Endometrial microvascular endothelial cells (primary cell): ENCODE results near the gene F12. TPM values are rescaled to one million over a fixed set of nuclear protein-coding genes. Genes with fewer than 3 reads are reported as not detected.
"Not testable (repeated sequence)": the region's sequence is repeated elsewhere in the genome, so short reads cannot be mapped to it uniquely, and the experiment has no call there.

Source experiments
- in situ Hi-C: cut with HindIII; loops from 2 replicates; pipeline ENCODE4 v1.10.0; 2017; ENCODE audit warnings: low sequenced_read_pairs, low pct_unique_long_range_greater_than_20kb; ENCODE audit errors: inconsistent ontology term
- total RNA-seq: library from RNA; depleted of rRNA; stranded (reverse); fragments of >200 nt; gene quantifications from one replicate; pipeline ENCODE4 v1.2.3, GENCODE V29; 2015; ENCODE audit errors: inconsistent ontology term

Gene F12
- total RNA-seq, 1 donor from 2014 or later, result 0.28 TPM

DNA sequence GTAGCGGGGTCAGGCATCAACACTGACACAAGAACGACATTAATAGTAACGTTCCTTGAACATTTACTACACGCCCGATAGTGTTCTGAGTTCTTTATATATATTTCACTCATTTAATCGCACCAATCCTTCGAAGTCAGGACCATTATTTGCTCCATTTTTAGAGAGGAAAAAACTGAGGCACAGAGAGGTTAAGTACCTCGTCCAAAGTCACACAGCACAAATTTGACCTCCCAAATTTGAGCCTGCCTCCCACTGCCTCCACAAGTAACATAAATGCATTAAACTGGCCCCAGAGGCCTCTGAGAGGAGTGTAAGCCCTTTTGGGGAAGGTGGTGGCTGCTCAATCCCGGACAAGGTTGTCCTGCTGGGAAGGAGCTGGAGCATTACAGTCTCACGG lies 45.8 kb downstream of the F12 start:
- in situ Hi-C loops, result no loop called here

DNA sequence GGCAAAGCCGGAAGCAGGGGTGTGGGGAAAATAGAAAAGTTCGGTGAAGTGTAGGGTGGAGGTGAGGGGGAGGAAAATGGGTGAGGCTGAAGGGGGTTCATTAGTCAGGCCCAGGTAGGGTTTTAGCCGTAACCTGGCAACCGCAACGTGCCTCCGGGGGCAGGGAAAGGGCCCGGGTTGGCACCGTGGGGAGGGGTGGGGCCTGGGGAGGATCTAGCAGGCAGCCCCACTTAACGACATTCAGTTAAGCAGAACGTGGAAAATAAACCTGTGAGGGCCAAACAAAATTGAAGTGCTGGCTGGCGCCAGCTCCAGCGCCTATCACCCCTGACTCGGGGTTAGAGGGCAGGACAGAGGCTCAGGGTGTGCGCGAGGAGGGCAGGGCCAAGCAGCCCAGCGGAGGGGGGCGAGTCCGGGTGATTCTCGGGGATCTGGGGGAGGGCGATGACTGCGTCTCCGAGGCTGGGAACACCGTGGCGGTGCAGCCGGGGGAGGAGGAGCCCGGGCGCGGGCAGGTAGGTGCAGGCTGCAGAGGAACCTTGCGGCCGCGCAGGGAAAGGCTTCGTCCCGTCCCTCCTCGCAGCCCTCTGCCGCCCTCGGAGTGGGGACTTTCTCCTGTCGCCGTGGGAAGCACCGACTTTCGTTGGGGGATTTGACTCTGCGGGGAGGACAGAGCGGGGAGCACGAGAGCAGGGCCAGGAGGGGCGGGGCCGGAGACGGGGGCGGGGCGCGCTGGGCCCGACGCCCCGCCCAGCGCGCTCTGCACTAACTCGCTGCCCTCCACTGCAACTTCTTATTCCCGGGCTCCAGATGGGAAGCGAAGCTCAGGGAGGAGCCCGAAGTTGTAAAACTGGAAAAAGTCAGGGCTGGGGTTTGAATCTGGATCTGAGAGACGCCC lies 46.5 kb downstream of the F12 start:
- in situ Hi-C loops, result no loop called here

DNA sequence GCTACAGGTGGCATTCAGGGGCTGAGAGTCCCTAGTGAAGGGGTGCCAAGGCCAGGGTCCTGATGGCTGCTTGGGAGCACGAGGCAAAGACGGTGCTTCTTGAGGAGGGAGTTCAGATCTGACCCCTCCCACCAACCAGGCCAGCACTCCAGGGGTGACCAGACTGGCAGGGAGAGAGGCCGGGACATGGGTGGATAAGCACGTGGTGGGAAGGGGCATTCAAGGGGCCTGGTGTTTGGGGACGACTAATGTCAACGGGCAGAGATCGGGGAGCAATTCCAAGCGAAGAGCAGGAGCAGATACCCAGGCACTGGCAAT lies 47.1 kb downstream of the F12 start:
- in situ Hi-C loops, result no loop called here

DNA sequence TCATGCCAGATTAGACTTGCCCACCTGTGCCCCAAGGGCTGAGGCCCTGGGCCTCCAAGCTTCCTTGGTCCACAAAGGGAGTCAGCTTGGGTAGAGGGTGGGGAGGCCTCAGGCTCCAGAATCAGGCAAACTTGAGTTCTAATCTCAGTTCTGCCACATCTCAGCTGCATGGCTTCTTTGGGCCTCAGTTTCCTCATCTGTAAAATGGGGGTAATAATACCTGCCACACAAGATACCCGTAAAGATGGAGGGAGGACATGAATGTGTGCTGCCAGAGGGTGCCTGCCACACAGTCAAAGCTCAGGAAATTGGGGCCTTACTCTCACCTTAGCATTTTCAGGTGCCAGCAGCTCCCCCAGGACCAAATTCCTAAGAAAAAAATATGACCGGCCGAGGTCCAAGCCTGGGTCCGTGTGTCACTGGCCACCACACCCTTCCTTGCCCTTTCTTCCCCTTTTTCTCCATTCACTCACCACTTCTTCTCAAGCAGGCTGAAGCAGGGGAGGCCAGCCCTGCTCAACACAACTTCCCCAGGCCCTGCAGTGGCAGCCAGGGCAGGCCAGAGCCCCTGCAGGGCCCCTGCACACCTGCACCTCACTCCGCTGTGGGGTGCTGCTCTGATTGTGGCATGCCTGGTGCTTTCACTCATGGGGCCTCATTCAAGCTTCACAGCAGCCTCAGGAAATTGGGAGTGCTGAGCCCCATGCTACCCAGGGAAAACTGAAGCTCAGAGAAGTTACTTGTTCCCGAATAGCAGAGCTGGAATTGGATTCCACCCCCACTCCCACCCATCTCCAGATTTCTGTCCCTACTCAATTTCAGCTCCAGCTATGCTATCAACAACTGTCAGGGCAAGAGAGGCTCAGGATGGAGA lies 47.7 kb downstream of the F12 start:
- in situ Hi-C loops, result no loop called here

DNA sequence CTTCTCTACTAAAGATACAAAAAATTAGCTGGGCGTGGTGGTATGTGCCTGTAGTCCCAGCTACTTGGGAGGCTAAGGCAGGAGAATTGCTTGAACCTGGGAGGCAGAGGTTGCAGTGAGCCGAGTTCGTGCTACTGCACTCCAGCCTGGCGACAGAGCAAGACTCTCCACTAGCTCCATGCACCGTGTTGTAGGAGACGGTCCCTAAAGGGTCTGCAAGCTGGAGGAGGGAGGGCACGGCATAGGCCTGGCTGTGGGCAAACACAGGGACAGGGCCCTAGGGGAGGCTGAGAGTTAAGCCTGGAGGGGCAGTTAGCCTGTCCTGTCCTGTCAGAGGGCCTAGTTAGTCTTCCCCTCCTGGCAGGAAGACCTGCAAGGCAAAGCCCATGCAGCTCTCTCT lies 48.6 kb downstream of the F12 start:
- in situ Hi-C loops, result not testable (repeated sequence)

- in situ Hi-C loops, result no loop called here
These were observed 49.5 kb downstream of the F12 start for GRCh38 chr5:177359860-177360259.

- in situ Hi-C loops, result no loop called here
These were observed 49.9 kb downstream of the F12 start for GRCh38 chr5:177359451-177359851.

- in situ Hi-C loops, result no loop called here
These were observed 51.0 kb downstream of the F12 start for GRCh38 chr5:177358370-177358819.

GRCh38 chr5:177357459-177358351 lies 51.7 kb downstream of the F12 start, which contains the start of gene RGS14:
TSS of gene RGS14 (plus strand) at chr5:177357924. CDS start at chr5:177358025, 101 bp downstream.
- in situ Hi-C loops, result no loop called here

- in situ Hi-C loops, result no loop called here
These were observed 52.3 kb downstream of the F12 start for GRCh38 chr5:177357146-177357458.

DNA sequence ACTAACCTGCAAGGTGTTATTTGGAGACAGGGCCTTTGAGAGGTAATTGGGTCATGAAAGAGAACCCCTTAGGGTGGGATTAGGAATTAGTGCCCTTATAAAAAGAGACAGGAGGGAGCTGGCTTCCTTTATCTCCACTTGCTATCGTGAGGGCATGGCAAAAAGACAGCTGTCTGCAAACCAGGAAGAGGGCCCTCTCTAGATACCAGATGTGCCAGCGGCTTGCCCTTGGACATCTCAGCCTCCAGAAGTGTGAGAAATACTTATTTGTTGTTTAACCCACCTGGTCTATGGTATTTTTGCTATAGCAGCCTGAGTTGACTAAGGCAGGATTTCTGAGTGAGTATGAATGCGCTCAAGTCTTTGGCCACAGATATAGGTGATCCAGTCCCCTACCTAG lies 52.6 kb downstream of the F12 start:
- in situ Hi-C loops, result no loop called here

- in situ Hi-C loops, result no loop called here
These were observed 53.5 kb downstream of the F12 start for GRCh38 chr5:177355868-177356168.

GRCh38 chr5:177355162-177355867 lies 54.0 kb downstream of the F12 start:
- in situ Hi-C loops, result no loop called here

DNA sequence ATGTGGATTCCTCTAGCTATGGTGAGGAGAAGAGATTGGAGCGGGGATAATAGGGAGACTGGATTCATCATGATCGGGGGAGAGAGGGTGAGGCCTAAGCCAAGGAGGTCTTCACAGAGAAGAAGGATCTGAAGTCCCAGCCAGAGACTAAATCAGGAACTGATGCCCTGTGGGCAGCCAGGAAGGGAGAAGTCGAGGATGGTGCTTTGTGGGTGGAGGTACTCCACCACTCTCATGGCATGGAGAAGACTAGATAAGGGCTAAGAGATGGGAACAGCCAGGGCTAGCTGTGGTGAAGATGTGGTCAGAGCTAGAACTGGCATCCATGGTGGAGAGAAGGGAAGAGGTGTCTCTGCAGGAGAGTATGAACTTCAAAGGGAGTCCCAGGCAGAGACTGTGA lies 54.7 kb downstream of the F12 start:
- in situ Hi-C loops, result no loop called here

GRCh38 chr5:177354256-177354655 lies 55.1 kb downstream of the F12 start:
- in situ Hi-C loops, result no loop called here

- in situ Hi-C loops, result no loop called here
These were observed 56.3 kb downstream of the F12 start for GRCh38 chr5:177353093-177353492.
